Activated CD8-positive, alpha-beta memory T cell treated with anti-CD3 and anti-CD28 coated beads for 36 hours (primary cell): Measurements from ENCODE around the gene NRCAM. TPM values are rescaled to one million over a fixed set of nuclear protein-coding genes. Genes with fewer than 3 reads are reported as not detected.
"Not testable (repeated sequence)": the region's sequence is repeated elsewhere in the genome, so short reads cannot be mapped to it uniquely, and the experiment has no call there.

Source experiments
- CTCF ChIA-PET: fragments of 350-600 bp; sonication (Branson Sonifier 250); formaldehyde crosslinking; loops from one replicate; lab custom pipeline; 2021; ENCODE audit warnings: antibody characterized with exemption; lab: Charles Lee
- POLR2A ChIA-PET: fragments of 350-600 bp; sonication (Branson Sonifier 250); formaldehyde crosslinking; loops from one replicate; lab custom pipeline; 2021; ENCODE audit warnings: antibody characterized with exemption; lab: Charles Lee
- total RNA-seq, 2 experiments: library from RNA; stranded (reverse); gene quantifications; one replicate each; pipeline ENCODE4 v1.2.3, GENCODE V29; 2021

NRCAM gene
- total RNA-seq, 2 experiments from 2014 or later, result 0.21 to 0.34 TPM

- POLR2A ChIA-PET, result no interaction called here
- CTCF ChIA-PET, result interaction anchor here (0.6 kb wide), 1 partner anchor 368 kb away, joined by 3 read pairs; no protein-coding TSS in a partner anchor
Observed at GRCh38 chr7:108367946-108368345, 88.3 kb downstream of the NRCAM start.

GRCh38 chr7:108367314-108367713 lies 88.9 kb downstream of the NRCAM start:
- ChIA-PET CTCF (no interaction called here), POLR2A (no interaction called here)

GRCh38 chr7:108363659-108364058 lies 92.6 kb downstream of the NRCAM start:
- ChIA-PET CTCF (no interaction called here), POLR2A (no interaction called here)

- ChIA-PET POLR2A (no interaction called here), CTCF (no interaction called here)
Observed at GRCh38 chr7:108360058-108360800, 96.0 kb downstream of the NRCAM start.

- ChIA-PET POLR2A (no interaction called here), CTCF (no interaction called here)
Observed at GRCh38 chr7:108358553-108358952, 97.7 kb downstream of the NRCAM start.

- CTCF ChIA-PET, result no interaction called here
- POLR2A ChIA-PET, result no interaction called here
Observed at GRCh38 chr7:108351729-108352131, 104.5 kb downstream of the NRCAM start.

GRCh38 chr7:108348913-108349312 lies 107.3 kb downstream of the NRCAM start:
- ChIA-PET POLR2A (no interaction called here), CTCF (no interaction called here)

- POLR2A ChIA-PET, result no interaction called here
- CTCF ChIA-PET, result no interaction called here
Observed at GRCh38 chr7:108347616-108348015, 108.6 kb downstream of the NRCAM start.

GRCh38 chr7:108345710-108346336 lies 110.4 kb downstream of the NRCAM start:
- POLR2A ChIA-PET, result no interaction called here
- CTCF ChIA-PET, result no interaction called here

- POLR2A ChIA-PET, result no interaction called here
- CTCF ChIA-PET, result no interaction called here
Observed at GRCh38 chr7:108340856-108341411, 115.3 kb downstream of the NRCAM start.

- CTCF ChIA-PET, POLR2A ChIA-PET: not testable (repeated sequence)
Observed at GRCh38 chr7:108340406-108340805, 115.8 kb downstream of the NRCAM start.

GRCh38 chr7:108335269-108335918 lies 120.8 kb downstream of the NRCAM start:
- CTCF ChIA-PET, result interaction anchor here (0.7 kb wide), 1 partner anchor 34 kb away, joined by 3 read pairs; no protein-coding TSS in a partner anchor
- POLR2A ChIA-PET, result no interaction called here

GRCh38 chr7:108332937-108333336 lies 123.3 kb downstream of the NRCAM start:
- ChIA-PET POLR2A (no interaction called here), CTCF (no interaction called here)

- ChIA-PET POLR2A (no interaction called here), CTCF (no interaction called here)
Observed at GRCh38 chr7:108331971-108332370, 124.3 kb downstream of the NRCAM start.

GRCh38 chr7:108330227-108330626 lies 126.0 kb downstream of the NRCAM start:
- POLR2A ChIA-PET, result no interaction called here
- CTCF ChIA-PET, result no interaction called here

GRCh38 chr7:108329514-108329913 lies 126.7 kb downstream of the NRCAM start:
- ChIA-PET CTCF (no interaction called here), POLR2A (no interaction called here)

- ChIA-PET POLR2A (no interaction called here), CTCF (no interaction called here)
Observed at GRCh38 chr7:108328174-108328651, 128.0 kb downstream of the NRCAM start.

GRCh38 chr7:108327353-108327752 lies 128.9 kb downstream of the NRCAM start:
- ChIA-PET POLR2A (no interaction called here), CTCF (no interaction called here)

- CTCF ChIA-PET, result no interaction called here
- POLR2A ChIA-PET, result no interaction called here
Observed at GRCh38 chr7:108326938-108327337, 129.3 kb downstream of the NRCAM start.
